Hippocampal formation (tissue), 2 donors: ENCODE results near the gene ZNF283.
"Not testable (repeated sequence)": the region's sequence is repeated elsewhere in the genome, so short reads cannot be mapped to it uniquely, and the experiment has no call there.

Experiments
- DNase-seq, 2 donors: peaks; one replicate each; lab custom pipeline; 2025; lab: John Stamatoyannopoulos, UW

The ZNF283 gene

GRCh38 chr19:43848821-43849220, 21.7 kb downstream of the ZNF283 start:
- no peak for DNase-seq

GRCh38 chr19:43858174-43858573, 31.1 kb downstream of the ZNF283 start:
- DNase-seq = no peak

- not testable (repeated sequence) for DNase-seq
Observed at GRCh38 chr19:43866923-43867322, 39.8 kb downstream of the ZNF283 start.

GRCh38 chr19:43872547-43873336, 45.6 kb downstream of the ZNF283 start:
- no peak for DNase-seq

DNA sequence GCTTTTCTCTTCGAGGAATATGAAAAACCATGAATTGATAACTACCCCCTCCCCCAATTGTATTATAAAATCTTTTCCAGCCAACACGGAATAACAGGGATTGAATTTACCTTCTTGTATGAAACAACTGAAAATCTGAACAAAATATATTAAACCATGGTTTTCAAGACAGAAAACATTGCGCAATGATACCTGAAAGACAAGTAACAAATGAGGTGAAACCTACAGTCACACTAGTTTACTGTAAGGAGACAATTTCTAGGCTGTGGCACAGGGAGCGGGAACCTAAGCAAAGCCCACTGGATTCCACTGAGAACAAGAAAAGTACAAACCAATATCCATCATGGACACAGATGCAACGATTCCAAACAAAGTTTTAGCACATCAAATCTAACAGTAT, 53.4 kb downstream of the ZNF283 start:
- DNase-seq = no peak

DNA sequence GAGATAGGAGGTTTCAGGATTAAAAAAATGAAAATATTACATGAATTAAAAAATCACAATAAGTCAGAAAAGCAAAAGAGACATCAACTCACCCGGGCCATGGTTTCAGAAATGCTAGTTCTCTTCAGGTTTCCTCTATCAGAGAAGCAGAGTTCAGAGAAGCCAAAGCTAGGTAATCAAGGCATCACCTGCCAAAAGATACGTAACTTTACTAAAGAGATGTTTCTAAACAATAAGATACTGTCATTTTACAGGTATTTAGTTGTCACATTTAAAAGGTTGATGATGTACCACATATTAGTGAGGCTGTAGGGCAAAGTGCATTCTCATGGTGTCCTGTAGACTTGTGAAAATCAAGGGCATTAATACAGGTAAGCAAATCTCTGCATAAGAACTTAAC, 56.7 kb downstream of the ZNF283 start, which contains the start of gene ZNF404:
ZNF404 (minus strand) TSS at position 101 of the 400 bp plus-strand sequence.
- DNase-seq = no peak

DNA sequence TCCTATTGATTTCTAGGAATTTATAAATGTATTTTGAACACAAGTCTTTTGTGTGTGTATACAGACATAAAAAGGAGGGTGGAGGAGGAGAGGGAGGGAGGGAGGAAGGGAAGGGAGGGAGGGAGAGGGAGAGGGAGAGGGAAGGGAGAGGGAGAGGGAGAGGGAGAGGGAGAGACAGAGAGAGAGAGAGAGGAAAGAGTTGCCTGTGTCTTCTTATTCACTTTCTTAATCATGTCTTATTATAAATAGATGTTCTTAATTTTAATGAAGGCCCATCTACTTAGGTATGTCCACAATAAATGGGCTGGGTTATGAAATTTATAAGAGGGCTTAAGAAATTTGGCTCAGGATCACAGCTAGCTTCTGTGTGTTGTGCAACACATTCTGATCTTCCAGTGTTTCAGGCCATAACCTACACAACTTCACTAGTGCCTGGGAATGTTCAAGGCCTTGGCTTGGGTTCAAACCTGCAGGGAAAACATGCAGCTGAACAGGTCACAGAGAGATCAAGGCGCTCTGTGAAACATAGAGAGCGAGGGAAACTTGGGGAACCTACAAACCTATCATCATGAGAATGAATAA, 68.7 kb downstream of the ZNF283 start:
- DNase-seq = no peak
